GM12892 (cell line): ENCODE data around the gene CAAP1.
"Not testable (repeated sequence)": the region's sequence is repeated elsewhere in the genome, so short reads cannot be mapped to it uniquely, and the experiment has no call there.

Source experiments
- DNase-seq: peaks from one replicate; pipeline ENCODE4 v3.0.0; 2011; ENCODE audit not compliant: insufficient read length
- FAIRE-seq: peaks from 2 replicates; lab custom pipeline; 2011; peaks lifted over from hg19 to GRCh38; lab: Jason Lieb, UNC
- POLR2A ChIP-seq: IDR thresholded peaks from 2 replicates; pipeline ENCODE4 v1.6.1; 2011; ENCODE audit warnings: low read depth, low read length, control low read depth
- POLR2AphosphoS5 ChIP-seq: IDR thresholded peaks from 2 replicates; pipeline ENCODE4 v1.6.1; 2011; ENCODE audit warnings: low read depth, low read length, control low read depth
- TAF1 ChIP-seq: IDR thresholded peaks from 2 replicates; pipeline ENCODE4 v1.6.1; 2011; ENCODE audit warnings: low read depth, mild to moderate bottlenecking, control low read depth, low read length, borderline replicate concordance

The CAAP1 gene

DNA sequence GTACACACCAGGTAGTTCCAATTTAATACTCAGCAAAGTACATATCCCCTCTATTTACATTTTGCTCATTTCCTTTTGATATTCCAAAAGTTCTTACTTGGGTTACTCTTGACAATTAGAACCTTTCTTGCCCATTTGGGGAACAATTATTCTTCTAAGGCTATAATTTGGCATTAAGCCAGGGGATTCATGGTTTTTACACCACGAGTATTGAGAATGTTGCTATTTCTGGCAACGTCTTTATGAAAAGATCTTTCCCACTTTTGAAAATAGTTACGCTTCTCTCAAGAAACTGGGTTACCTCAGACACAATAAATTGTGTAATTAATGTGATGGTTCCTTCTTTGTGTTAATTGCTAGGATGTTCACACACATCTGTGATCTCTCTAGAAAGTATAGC is 11.5 kb upstream of the CAAP1 start:
- DNase-seq, result no peak
- TF ChIP-seq TAF1 (no peak), POLR2A (no peak), POLR2AphosphoS5 (no peak)
- no peak for FAIRE-seq

- FAIRE-seq, result no peak
- TF ChIP-seq POLR2AphosphoS5 (no peak), POLR2A (no peak), TAF1 (no peak)
- DNase-seq, result no peak
These were observed 551 bp upstream of the CAAP1 start for GRCh38 chr9:26893030-26893676.

DNA sequence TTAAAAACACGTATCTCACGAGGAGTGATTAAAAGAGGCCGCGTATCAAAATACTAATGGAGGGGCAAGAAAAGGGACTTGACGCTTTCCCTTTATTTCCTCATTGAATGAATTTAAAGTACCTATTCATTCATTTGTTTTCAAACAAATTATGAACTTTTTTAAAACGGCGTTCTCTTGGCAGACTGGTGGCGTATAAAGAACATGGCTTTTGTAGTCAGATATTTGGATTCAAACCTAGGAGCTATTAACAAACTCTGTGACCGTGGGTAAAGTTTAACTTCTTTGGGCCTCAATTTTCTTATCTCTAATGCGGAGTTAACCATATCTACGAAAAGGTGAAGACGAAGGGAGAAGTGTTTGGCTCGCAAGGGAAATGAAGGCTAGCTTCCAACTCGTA is 876 bp downstream of the CAAP1 start:
- FAIRE-seq, result no peak
- no peak for TF ChIP-seq TAF1
- TF ChIP-seq POLR2A, result no peak
- no peak for TF ChIP-seq POLR2AphosphoS5
- DNase-seq, result no peak

- TF ChIP-seq POLR2AphosphoS5, result no peak
- no peak for TF ChIP-seq TAF1
- DNase-seq, result no peak
- FAIRE-seq, result no peak
These were observed 4.3 kb downstream of the CAAP1 start for GRCh38 chr9:26888271-26888670.

DNA sequence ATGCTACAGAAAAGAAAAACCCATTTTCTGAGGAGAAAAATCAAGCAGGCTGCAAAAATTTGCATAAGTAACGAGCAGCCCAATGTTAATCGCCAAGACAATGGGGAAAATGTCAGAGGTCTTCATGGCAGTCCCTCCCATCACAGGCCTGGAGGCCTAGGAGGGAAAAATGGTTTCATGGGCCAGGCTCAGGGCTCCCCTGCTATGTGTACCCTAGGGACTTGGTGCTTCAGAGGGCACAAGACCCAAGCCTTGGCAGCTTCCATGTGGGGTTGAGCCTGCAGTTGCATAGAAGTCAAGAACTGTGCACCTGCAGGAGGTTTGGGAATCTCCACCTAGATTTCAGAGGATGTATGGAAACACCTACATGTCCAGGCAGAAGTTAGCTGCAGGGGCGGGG is 10.4 kb downstream of the CAAP1 start:
- TF ChIP-seq TAF1 (no peak), POLR2AphosphoS5 (no peak), POLR2A (no peak)
- FAIRE-seq (no peak), DNase-seq (no peak)

- no peak for DNase-seq
- FAIRE-seq, result no peak
- TF ChIP-seq TAF1 (no peak), POLR2AphosphoS5 (no peak), POLR2A (no peak)
These were observed 12.3 kb downstream of the CAAP1 start for GRCh38 chr9:26880262-26880661.

DNA sequence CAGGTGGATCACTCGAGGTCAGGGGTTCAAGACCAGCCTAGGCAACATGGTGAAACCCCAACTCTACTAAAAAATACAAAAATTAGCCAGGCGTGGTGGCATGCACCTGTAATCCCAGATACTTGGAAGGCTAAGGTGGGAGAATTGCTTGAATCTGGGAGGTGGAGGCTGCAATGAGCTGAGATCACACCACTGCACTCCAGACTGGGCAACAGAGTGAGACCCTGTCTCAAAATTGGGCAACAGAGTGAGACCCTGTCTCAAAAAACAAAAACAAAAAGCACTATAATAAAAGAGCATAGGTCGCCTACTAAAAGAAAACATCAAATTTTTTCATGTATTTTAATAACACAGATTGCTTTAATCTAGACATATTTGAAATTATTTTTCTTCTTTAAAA is 17.4 kb downstream of the CAAP1 start:
- FAIRE-seq, DNase-seq: not testable (repeated sequence)

DNA sequence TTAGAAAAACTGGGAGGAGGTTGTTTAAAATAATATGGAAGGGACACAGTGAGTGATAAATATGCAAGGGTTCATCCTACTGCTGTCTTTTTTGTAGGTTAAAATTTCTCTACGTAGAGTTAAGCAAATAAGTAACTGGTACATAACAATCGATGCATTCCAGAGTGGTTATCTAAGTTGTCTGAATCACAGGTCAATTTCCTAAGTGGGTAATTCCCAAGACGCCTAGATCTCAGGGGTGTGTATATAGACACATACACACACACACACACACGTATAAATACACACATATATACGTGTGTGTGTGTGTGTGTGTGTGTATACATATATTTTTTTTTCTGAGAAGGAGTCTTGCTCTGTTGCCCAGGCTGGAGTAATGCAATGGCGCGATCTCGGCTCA is 22.3 kb downstream of the CAAP1 start:
- FAIRE-seq, result no peak
- no peak for DNase-seq
- TF ChIP-seq POLR2AphosphoS5 (no peak), POLR2A (no peak), TAF1 (no peak)

DNA sequence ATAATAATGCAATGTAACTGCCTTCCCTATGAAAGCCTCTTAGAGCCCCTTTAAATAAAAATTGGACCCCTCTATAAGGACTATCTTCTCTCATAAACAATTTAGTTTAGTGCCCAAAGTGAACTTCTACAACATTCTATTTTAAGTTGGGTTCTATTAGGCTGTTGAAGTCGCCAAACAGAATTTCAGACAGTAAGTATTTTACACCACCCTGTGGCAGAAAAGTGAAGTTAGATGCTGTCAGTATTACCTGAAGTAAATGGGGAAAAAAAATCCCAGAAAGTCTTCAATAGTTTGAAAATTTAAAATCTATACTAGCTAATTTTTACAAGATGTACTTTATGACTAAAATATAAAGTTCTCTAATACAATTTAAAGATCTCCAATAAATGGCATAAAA is 29.5 kb downstream of the CAAP1 start:
- FAIRE-seq (no peak), DNase-seq (no peak)
- TF ChIP-seq POLR2A, result no peak
- no peak for TF ChIP-seq TAF1
- TF ChIP-seq POLR2AphosphoS5, result no peak

DNA sequence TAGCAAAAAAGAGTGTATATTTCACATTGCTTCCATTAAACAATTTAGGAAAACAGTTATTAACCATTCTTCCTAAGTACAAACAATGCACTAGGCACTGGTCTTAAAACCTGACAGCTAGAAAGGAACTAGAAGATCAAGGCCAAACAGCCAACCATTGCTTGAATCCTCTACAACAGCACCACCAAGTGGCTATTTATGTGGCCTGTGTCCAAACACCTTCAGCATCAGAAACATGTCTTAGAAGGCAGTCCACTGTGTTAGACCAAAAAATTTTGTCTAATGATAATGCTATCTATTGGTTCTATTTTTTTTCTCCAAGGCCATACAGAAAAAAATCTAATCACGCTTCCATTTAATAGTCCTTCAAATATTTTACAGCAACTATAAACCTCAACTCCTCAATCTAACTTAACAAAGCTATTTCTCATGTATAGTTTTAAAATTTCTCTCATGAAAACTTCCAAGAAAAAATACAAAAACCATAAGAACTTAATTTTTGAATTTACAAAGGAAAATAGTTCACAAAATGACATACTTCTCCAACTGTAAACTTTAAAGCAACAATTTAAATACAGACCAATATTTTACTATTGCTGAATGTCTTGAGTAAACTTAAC is 36.1 kb downstream of the CAAP1 start:
- FAIRE-seq, result peak; percentile 71
- DNase-seq, result no peak

GRCh38 chr9:26850995-26851394 is 41.6 kb downstream of the CAAP1 start:
- TF ChIP-seq TAF1 (no peak), POLR2AphosphoS5 (no peak), POLR2A (no peak)
- no peak for FAIRE-seq

More for the DNA sequence above, 36.1 kb downstream of the CAAP1 start:
- TF ChIP-seq TAF1, result no peak
- TF ChIP-seq POLR2A, result no peak
- no peak for TF ChIP-seq POLR2AphosphoS5

GRCh38 chr9:26833792-26834191 is 58.8 kb downstream of the CAAP1 start:
- FAIRE-seq (no peak), DNase-seq (no peak)
- no peak for TF ChIP-seq POLR2A
- no peak for TF ChIP-seq TAF1
- TF ChIP-seq POLR2AphosphoS5, result no peak

More at GRCh38 chr9:26850995-26851394, 41.6 kb downstream of the CAAP1 start:
- no peak for DNase-seq

GRCh38 chr9:26828391-26828955 is 64.1 kb downstream of the CAAP1 start:
- not testable (repeated sequence) for FAIRE-seq, DNase-seq
